Coronary artery (tissue), 2 donors: ENCODE data around the gene SLIT3.

Experiments used
- DNase-seq: peaks from one replicate; pipeline ENCODE4 v3.0.0-alpha.2; 2017; ENCODE audit warnings: low spot score
- H3K27ac ChIP-seq, 2 donors: fragments of 200-600 bp; sonication (generic); one replicate each; pipeline ENCODE4 v1.5.1; 2016 to 2019
- H3K4me3 ChIP-seq: fragments of 200-600 bp; sonication (generic); 2 replicates; pipeline ENCODE4 v1.5.1; 2016; ENCODE audit warnings: mild to moderate bottlenecking, moderate library complexity
- CTCF ChIP-seq: fragments of 200-600 bp; sonication (generic); IDR thresholded peaks from one replicate; pipeline ENCODE4 v1.5.1; 2019; ENCODE audit warnings: antibody characterized with exemption

The SLIT3 gene

DNA sequence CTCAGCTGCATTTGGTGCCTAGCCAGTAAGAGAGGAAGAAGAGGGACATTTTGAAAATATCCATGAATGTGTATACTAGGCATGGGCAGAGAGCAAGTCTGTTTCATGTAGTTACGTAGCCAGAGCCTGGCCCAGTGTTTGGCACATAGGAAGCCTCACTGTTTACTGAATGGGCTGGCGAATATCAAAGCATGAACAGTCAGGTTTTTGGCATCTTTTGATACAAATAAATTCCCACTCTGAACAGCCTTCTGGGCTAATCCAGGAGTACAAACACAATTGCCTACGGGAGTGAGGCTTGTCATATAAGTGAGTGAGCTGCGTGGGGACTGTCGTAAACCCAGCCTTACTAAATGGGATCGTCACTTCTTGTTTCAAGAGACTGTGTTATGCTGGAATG lies 468.6 kb downstream of the SLIT3 start:
- DNase-seq = no peak

DNA sequence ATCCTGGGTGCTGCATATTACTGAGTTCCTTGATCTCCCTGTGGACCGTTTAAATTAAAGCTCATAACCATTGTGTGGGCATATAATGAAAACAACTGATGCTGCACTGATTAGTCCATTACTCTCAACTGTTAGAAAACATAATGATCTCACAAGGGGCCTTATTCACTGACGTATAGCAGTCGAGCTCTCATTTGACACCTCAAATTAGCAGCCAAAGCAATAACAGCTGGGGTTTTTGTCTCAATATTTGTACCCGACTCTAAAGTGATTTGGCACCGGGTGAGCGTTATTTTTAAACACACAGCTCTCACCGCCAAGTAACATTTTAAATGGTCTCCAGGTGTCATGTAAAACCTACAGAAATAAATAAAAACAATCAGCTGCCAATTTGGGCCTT lies 469.6 kb downstream of the SLIT3 start:
- no peak for DNase-seq
- TF ChIP-seq CTCF = no peak
- Histone ChIP-seq H3K4me3 (no peak overlapping the region), H3K27ac (no peak overlapping the region)

More for the DNA sequence above, 468.6 kb downstream of the SLIT3 start:
- TF ChIP-seq CTCF = no peak
- Histone ChIP-seq H3K4me3 (no peak overlapping the region), H3K27ac (no peak overlapping the region)

DNA sequence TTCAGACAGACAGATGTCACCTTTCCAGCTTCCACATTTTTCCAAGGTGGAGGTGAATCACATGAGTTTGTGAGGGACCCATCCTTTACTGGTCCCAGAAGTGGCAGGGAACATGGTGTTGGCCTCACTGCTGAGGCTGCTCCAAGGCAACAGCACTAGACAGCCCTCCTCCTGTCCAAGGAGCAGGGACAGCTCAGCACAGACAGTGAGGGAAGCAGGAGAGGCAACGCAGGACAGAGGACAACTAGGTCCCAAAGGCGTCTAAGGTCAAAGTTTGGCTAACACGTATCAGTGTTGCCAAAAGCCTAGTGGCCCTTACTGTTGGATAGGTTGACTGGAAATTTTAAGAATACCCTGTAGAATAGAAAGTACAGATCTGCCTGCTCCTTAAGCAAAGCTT lies 470.1 kb downstream of the SLIT3 start:
- TF ChIP-seq CTCF = no peak
- Histone ChIP-seq H3K4me3 (no peak overlapping the region), H3K27ac (no peak overlapping the region)
- DNase-seq = no peak

- TF ChIP-seq CTCF = no peak
- Histone ChIP-seq H3K27ac (no peak overlapping the region), H3K4me3 (no peak overlapping the region)
- no peak for DNase-seq
Measured at GRCh38 chr5:168829922-168830417, 471.0 kb downstream of the SLIT3 start.

GRCh38 chr5:168829044-168829443 lies 471.9 kb downstream of the SLIT3 start:
- no peak for DNase-seq
- H3K27ac ChIP-seq = no peak overlapping the region
- TF ChIP-seq CTCF = no peak
- no peak overlapping the region for H3K4me3 ChIP-seq

- no peak for DNase-seq
- no peak overlapping the region for H3K4me3 ChIP-seq
- no peak for TF ChIP-seq CTCF
- H3K27ac ChIP-seq = no peak overlapping the region
Measured at GRCh38 chr5:168827636-168828035, 473.3 kb downstream of the SLIT3 start.

DNA sequence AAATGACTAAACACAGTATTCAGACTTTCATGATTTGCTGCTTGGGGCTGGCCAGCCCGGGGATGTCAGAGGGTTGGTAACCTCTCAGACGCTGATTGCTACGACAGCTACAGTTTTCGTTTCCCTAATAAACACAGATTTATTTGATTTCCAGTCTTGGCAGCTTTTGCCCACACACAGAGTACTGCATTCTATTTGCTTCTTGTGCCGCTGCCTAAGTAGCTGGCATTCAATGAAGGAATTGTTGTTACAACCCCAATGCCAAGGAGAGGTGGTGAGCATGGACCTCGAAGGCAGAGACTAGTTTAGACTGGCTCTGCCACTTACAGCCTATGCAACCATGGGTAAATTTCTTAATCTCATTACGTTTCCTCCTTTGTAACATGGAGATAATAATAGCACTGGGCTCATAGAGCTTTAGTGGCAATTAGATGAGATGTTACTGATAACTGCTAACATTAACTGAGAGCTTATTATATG lies 474.7 kb downstream of the SLIT3 start:
- TF ChIP-seq CTCF = no peak
- Histone ChIP-seq H3K27ac (no peak overlapping the region), H3K4me3 (no peak overlapping the region)
- DNase-seq = no peak
